K562 (cell line): Measurements from ENCODE around the gene EDARADD. TPM values are rescaled to one million over a fixed set of nuclear protein-coding genes. Genes with fewer than 3 reads are reported as not detected.
A peak's percentile ranks its signal among the peaks of the same experiment; 100 is the strongest.

ENCODE experiments used
- ATAC-seq: fragments of 200-7000 bp; cut with Tn5 transposase; 3 replicates; pipeline ENCODE4 v1.9.1; 2020; ENCODE audit warnings: moderate library complexity
- BruUV-seq: library from RNA; stranded (reverse); fragments of 400-500 nt; replicated peaks from 2 replicates; lab custom pipeline; 2021; lab: Mats Ljungman, UMichigan
- CTCF ChIA-PET: fragments of 300-600 bp; formaldehyde crosslinking; extraction: SDS; loops from one replicate; lab custom pipeline; 2021; ENCODE audit warnings: low intra/inter-chr PET ratio; lab: Yijun Ruan, JAX
- POLR2A ChIA-PET: fragments of 300-600, 350-650 bp; sonication (Branson Sonifier 250); formaldehyde crosslinking; extraction: SDS; loops from one replicate; lab custom pipeline; 2021; ENCODE audit warnings: antibody characterized with exemption, inconsistent platforms; lab: Yijun Ruan, JAX
- DNase-seq, 4 experiments: peaks; one replicate each; pipeline versions ENCODE4 v3.0.0 to v3.0.0-alpha.2; 2011 to 2018; ENCODE audit warnings: low spot score in 3 of 4, mixed read lengths in 3 of 4; ENCODE audit errors: extremely low read depth in 1 of 4
- FAIRE-seq: peaks from 2 replicates; lab custom pipeline; 2011; peaks lifted over from hg19 to GRCh38; lab: Jason Lieb, UNC
- H2AFZ ChIP-seq: 2 replicates; pipeline ENCODE4 v1.6.0; 2011; ENCODE audit warnings: low read depth, low read length, control low read depth, inconsistent platforms
- H3K27ac ChIP-seq: fragments of 200-600 bp; 3 replicates; pipeline ENCODE4 v1.8.0; 2011; ENCODE audit warnings: low read depth, mild to moderate bottlenecking, control low read depth, inconsistent platforms, low read length, moderate library complexity, mixed read lengths; ENCODE audit errors: extremely low read depth
- H3K27me3 ChIP-seq, 2 experiments: fragments of 300-600 bp in 1 of 2; 2 replicates in 1 of 2; 3 replicates in 1 of 2; pipeline versions ENCODE4 v1.6.0 to v1.8.0; 2011; ENCODE audit warnings: inconsistent platforms in 2 of 2, low read length in 2 of 2, mild to moderate bottlenecking in 1 of 2, mixed read lengths in 1 of 2, moderate library complexity in 1 of 2; ENCODE audit not compliant: control insufficient read depth in 2 of 2, insufficient read depth in 2 of 2
- H3K36me3 ChIP-seq: fragments of 300-600 bp; 3 replicates; pipeline ENCODE4 v1.8.0; 2011; ENCODE audit warnings: mild to moderate bottlenecking, low read length, inconsistent platforms; ENCODE audit not compliant: control insufficient read depth, insufficient read depth
- H3K4me1 ChIP-seq, 2 experiments: fragments of 200-600 bp in 1 of 2; replicated peaks in 1 of 2; 2 replicates in 1 of 2; 3 replicates in 1 of 2; pipeline versions ENCODE4 v1.5.1 to v1.8.0; 2011; ENCODE audit warnings: inconsistent platforms in 2 of 2, low read length in 2 of 2, mild to moderate bottlenecking in 1 of 2, mixed read lengths in 1 of 2, moderate library complexity in 1 of 2; ENCODE audit not compliant: control insufficient read depth in 2 of 2, insufficient read depth in 2 of 2
- H3K4me2 ChIP-seq: 2 replicates; pipeline ENCODE4 v1.6.1; 2011; ENCODE audit warnings: low read length, control low read depth, inconsistent platforms, mixed read lengths; ENCODE audit not compliant: insufficient read depth
- H3K4me3 ChIP-seq: fragments of 200-600 bp; sonication (generic), shearing (Covaris generic); 2 replicates; pipeline ENCODE4 v1.5.1; 2016; ENCODE audit warnings: control low read depth, inconsistent platforms
- H3K79me2 ChIP-seq: fragments of 200-600 bp; 3 replicates; pipeline ENCODE4 v1.8.0; 2011; ENCODE audit warnings: low read length, inconsistent platforms; ENCODE audit not compliant: control insufficient read depth, insufficient read depth
- H3K9ac ChIP-seq, 2 experiments: 2 replicates each; pipeline versions ENCODE4 v1.6.0 to v1.6.1; 2011; ENCODE audit warnings: low read depth in 2 of 2, low read length in 2 of 2, control low read depth in 1 of 2, inconsistent platforms in 1 of 2, mild to moderate bottlenecking in 1 of 2, mixed read lengths in 1 of 2; ENCODE audit not compliant: insufficient read depth in 1 of 2
- H3K9me1 ChIP-seq: one replicate; pipeline ENCODE4 v1.6.0; 2011; ENCODE audit warnings: inconsistent platforms, mild to moderate bottlenecking, low read length, moderate library complexity; ENCODE audit not compliant: control insufficient read depth, insufficient read depth
- H3K9me3 ChIP-seq: replicated peaks from 2 replicates; pipeline ENCODE4 v1.5.1; 2011; ENCODE audit warnings: low read depth, low read length, inconsistent platforms; ENCODE audit not compliant: control insufficient read depth, insufficient read depth
- H4K20me1 ChIP-seq: replicated peaks from 2 replicates; pipeline ENCODE4 v1.6.1; 2011; ENCODE audit warnings: low read length, inconsistent platforms, mixed read lengths; ENCODE audit not compliant: control insufficient read depth, insufficient read depth
- ATF1 ChIP-seq, 2 experiments: fragments of 450-650 bp in 1 of 2; IDR thresholded peaks; 2 replicates each; pipeline ENCODE4 v1.6.1; 2016; ENCODE audit warnings: missing compliant biosample characterization in 1 of 2, missing genetic modification characterization in 1 of 2
- CREB1 ChIP-seq, 2 experiments: sonication (generic) in 1 of 2; formaldehyde crosslinking in 1 of 2; IDR thresholded peaks; 2 replicates each; pipeline versions ENCODE4 v1.6.1 to v1.8.0; 2012 to 2022; ENCODE audit warnings: inconsistent platforms in 1 of 2, mild to moderate bottlenecking in 1 of 2, missing genetic modification reagents in 1 of 2, moderate library complexity in 1 of 2
- FOSL1 ChIP-seq: fragments of 200-800 bp; sonication (Bioruptor generic); conservative IDR thresholded peaks from 2 replicates; pipeline ENCODE4 v1.6.1; 2016; ENCODE audit warnings: missing genetic modification characterization, missing compliant biosample characterization
- MAFK ChIP-seq: IDR thresholded peaks from 2 replicates; pipeline ENCODE4 v1.6.1; 2011; ENCODE audit warnings: low read length, improper control_type of control experiment
- NCOA6 ChIP-seq: fragments of 450-650 bp; IDR thresholded peaks from 2 replicates; pipeline ENCODE4 v1.6.1; 2017; ENCODE audit warnings: mild to moderate bottlenecking
- NFE2 ChIP-seq: IDR thresholded peaks from 2 replicates; pipeline ENCODE4 v1.6.1; 2014; ENCODE audit warnings: antibody characterized with exemption, low read depth
- POU5F1 ChIP-seq: fragments of 150-350 bp; IDR thresholded peaks from 2 replicates; pipeline ENCODE4 v1.6.1; 2014; ENCODE audit warnings: borderline replicate concordance, low read length, low read depth, mild to moderate bottlenecking; ENCODE audit not compliant: partially characterized antibody
- RCOR1 ChIP-seq, 2 experiments: IDR thresholded peaks; 2 replicates each; pipeline ENCODE4 v1.6.1; 2012; ENCODE audit warnings: low read depth in 2 of 2, low read length in 2 of 2, borderline replicate concordance in 1 of 2, improper control_type of control experiment in 1 of 2
- SIN3B ChIP-seq: fragments of 450-650 bp; IDR thresholded peaks from 2 replicates; pipeline ENCODE4 v1.6.1; 2017; ENCODE audit warnings: low read depth, mild to moderate bottlenecking, moderate library complexity
- SIRT6 ChIP-seq: IDR thresholded peaks from one replicate; pipeline ENCODE4 v1.6.1; 2012; ENCODE audit warnings: low read depth, mild to moderate bottlenecking, control low read depth, inconsistent platforms, low read length, moderate library complexity
- TBL1XR1 ChIP-seq, 2 experiments: IDR thresholded peaks; 2 replicates each; pipeline ENCODE4 v1.6.1; 2012; ENCODE audit warnings: improper control_type of control experiment in 2 of 2, low read length in 2 of 2, mild to moderate bottlenecking in 1 of 2
- TRIM24 ChIP-seq, 2 experiments: fragments of 450-650 bp; IDR thresholded peaks; 2 replicates each; pipeline ENCODE4 v1.6.1; 2016
- WGBS: fragments of 100-300 bp; shearing (Covaris generic); methylation state at CpG from one replicate; pipeline ENCODE4 v1.1.6; 2016; ENCODE audit warnings: low coverage, mixed read lengths; ENCODE audit not compliant: insufficient coverage; ENCODE audit errors: missing lambda C conversion rate; 5-methylcytosine and 5-hydroxymethylcytosine counted together
- in situ Hi-C: fragments of 300-500 bp; cut with MboI; formaldehyde crosslinking; loops from 4 replicates; pipeline ENCODE4 v1.15.0; 2018; ENCODE audit warnings: inconsistent platforms, mixed read lengths
- intact Hi-C: fragments of 100-400 bp; cut with micrococcal nuclease; formaldehyde crosslinking; loops from 2 replicates; pipeline ENCODE4 v1.14.2; 2022
- polyA plus RNA-seq, 8 experiments: library from polyadenylated mRNA; depleted of rRNA in 4 of 8; stranded (reverse) in 5 of 8; unstranded in 3 of 8; fragments of >200 nt; fragmentation: Nextera tagmentation in 2 of 8; fragmentation: Illumina TruSeq in 1 of 8; extraction: Ambion mirVana in 2 of 8; extraction: Trizol in 1 of 8; gene quantifications; 2 replicates each; pipeline versions ENCODE4 v1.2.1 to v1.2.3, GENCODE V29; 2011 to 2014; ENCODE audit warnings: inconsistent platforms in 1 of 8, missing spikeins in 1 of 8
- total RNA-seq, 7 experiments: library from RNA; depleted of rRNA in 6 of 7; stranded (reverse); fragments of >200 nt in 6 of 7; fragmentation: Illumina TruSeq in 2 of 7; extraction: Trizol in 2 of 7; gene quantifications; 2 replicates each; pipeline versions ENCODE4 v1.2.1 to v1.2.3, GENCODE V29; 2011 to 2021; ENCODE audit warnings: low replicate concordance in 1 of 7
- TF ChIP-seq, protein P1 (sequence below): IDR thresholded peaks from 3 replicates; pipeline ENCODE4 v1.6.1; 2011; ENCODE audit warnings: borderline replicate concordance, mild to moderate bottlenecking; ENCODE audit not compliant: insufficient read length, insufficient read depth
- TF ChIP-seq, protein P2 (sequence below): sonication (generic); formaldehyde crosslinking; IDR thresholded peaks from 2 replicates; pipeline ENCODE4 v1.8.0; 2022; ENCODE audit warnings: mild to moderate bottlenecking, missing genetic modification reagents, borderline replicate concordance
- TF ChIP-seq, protein P3 (sequence below): fragments of 250-450 bp; sonication (Bioruptor Pico); IDR thresholded peaks from 2 replicates; pipeline ENCODE4 v1.4.0; 2020; ENCODE audit warnings: mild to moderate bottlenecking, moderate library complexity

EDARADD gene
- total and polyA plus RNA-seq, 9 of the 15 experiments (the other 6 are each of a cell fraction or from before 2014, with no cell fraction given) = 0.46 to 32.4 (median 20.6) TPM

DNA sequence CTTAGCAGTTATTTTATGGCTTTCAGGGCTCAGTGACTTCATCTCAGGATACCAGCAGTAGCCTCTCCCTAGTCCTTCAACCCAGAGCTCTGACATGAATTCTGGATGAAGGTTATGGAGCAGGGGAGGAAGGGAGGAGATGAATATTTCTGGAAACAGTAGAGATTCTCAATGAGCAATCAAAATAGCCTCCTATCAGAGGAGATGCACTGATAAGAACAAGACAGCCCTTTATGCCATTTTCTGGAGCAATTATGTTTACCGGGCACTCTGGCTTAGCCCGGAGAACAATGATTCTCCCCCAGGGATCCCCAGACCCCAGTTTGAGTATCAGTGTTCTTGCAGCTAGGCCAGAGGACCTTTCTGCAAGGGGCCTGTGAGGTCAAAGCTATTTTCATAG, 37.9 kb upstream of the EDARADD start (continued):
- TF ChIP-seq, protein P1, sequence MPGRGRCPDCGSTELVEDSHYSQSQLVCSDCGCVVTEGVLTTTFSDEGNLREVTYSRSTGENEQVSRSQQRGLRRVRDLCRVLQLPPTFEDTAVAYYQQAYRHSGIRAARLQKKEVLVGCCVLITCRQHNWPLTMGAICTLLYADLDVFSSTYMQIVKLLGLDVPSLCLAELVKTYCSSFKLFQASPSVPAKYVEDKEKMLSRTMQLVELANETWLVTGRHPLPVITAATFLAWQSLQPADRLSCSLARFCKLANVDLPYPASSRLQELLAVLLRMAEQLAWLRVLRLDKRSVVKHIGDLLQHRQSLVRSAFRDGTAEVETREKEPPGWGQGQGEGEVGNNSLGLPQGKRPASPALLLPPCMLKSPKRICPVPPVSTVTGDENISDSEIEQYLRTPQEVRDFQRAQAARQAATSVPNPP = no peak
- TF ChIP-seq NCOA6 = no peak
- no peak for TF ChIP-seq SIN3B
- no peak for TF ChIP-seq POU5F1
- no peak for TF ChIP-seq ATF1 (CRISPR knock-in tag; IDR thresholded peaks at IDR 0.05)
- TF ChIP-seq ATF1 (tag; IDR thresholded peaks at IDR 0.05) = no peak

DNA sequence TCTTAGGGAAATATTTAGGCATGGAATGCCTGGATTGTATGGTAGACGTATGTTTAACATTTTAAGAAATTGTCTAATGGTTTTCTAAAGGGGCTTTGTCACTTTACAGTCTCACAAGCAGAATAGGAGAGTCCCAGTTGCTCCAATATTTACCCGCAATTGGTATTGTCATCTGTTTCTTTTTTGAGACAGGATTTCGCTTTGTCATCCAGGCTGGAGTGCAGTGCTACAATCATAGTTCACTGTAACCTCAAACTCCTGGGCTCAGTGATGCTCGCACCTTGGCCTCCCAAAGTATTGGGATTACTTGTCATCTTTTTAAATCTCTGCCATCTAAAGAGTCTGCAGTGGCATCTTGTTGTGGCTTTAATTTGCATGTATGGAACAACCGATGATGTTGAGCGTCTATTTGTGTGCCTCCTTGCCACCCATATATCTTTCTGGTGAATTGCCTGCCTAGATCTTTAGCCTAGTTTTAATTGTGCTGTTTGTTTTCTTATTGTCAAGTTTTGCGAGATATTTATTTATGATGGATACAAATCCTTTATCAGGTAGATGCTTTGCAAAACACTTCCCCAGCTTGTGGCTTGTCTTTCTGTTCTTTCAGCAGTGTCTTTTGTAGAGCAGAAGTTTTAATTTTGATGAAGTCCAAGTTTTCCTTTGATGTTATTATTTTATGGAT, 32.0 kb upstream of the EDARADD start:
- FAIRE-seq (peak; percentile 15), DNase-seq (no peak), ATAC-seq (peak; percentile 51; the same call in 2 of the 3 replicates)
- no TSS peak for BruUV-seq
- H4K20me1 ChIP-seq = no peaks in the 10 kb centered on the region
- POLR2A ChIA-PET = no interaction called here
- no peak overlapping the region for H3K4me2 ChIP-seq
- no peaks in the 10 kb centered on the region for H3K79me2 ChIP-seq
- peak overlapping the region; percentile 27; the same call in 1 of the 3 replicates for H3K27ac ChIP-seq
- in situ Hi-C loops = no loop called here
- H3K9me1 ChIP-seq = no peaks in the 10 kb centered on the region
- H2AFZ ChIP-seq = peak overlapping the region; percentile 59
- H3K4me1 ChIP-seq = no peaks in the 10 kb centered on the region; a peak in 1 of 5 replicates
- intact Hi-C loops = no loop called here
- no peaks in the 10 kb centered on the region for H3K36me3 ChIP-seq
- CTCF ChIA-PET = no interaction called here
- H3K9ac ChIP-seq = no peak overlapping the region
- no peak overlapping the region for H3K4me3 ChIP-seq
- no peaks in the 10 kb centered on the region for H3K27me3 ChIP-seq
- H3K9me3 ChIP-seq = no peaks in the 10 kb centered on the region; the same call in 1 of the 2 replicates
- 55% methylated on average over 7 of the region's 7 CpGs for WGBS
- TF ChIP-seq SIRT6 = no peak
- TF ChIP-seq NFE2 = peak; percentile 84
- TF ChIP-seq CREB1 (IDR thresholded peaks at IDR 0.05) = no peak
- no peak for TF ChIP-seq CREB1 (CRISPR knock-in tag; IDR thresholded peaks at IDR 0.05)
- TF ChIP-seq TRIM24 (IDR thresholded peaks at IDR 0.05) = no peak
- TF ChIP-seq TBL1XR1 (IDR thresholded peaks at IDR 0.05; ENCODE audit: low read length in 2 of 2) = no peak
- TF ChIP-seq, protein P2, sequence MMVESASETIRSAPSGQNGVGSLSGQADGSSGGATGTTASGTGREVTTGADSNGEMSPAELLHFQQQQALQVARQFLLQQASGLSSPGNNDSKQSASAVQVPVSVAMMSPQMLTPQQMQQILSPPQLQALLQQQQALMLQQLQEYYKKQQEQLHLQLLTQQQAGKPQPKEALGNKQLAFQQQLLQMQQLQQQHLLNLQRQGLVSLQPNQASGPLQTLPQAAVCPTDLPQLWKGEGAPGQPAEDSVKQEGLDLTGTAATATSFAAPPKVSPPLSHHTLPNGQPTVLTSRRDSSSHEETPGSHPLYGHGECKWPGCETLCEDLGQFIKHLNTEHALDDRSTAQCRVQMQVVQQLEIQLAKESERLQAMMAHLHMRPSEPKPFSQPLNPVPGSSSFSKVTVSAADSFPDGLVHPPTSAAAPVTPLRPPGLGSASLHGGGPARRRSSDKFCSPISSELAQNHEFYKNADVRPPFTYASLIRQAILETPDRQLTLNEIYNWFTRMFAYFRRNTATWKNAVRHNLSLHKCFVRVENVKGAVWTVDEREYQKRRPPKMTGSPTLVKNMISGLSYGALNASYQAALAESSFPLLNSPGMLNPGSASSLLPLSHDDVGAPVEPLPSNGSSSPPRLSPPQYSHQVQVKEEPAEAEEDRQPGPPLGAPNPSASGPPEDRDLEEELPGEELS (CRISPR knock-in tag) = no peak
- no peak for TF ChIP-seq FOSL1 (tag)
- peak; percentile 18; the same call in 1 of the 2 replicates for TF ChIP-seq MAFK
- TF ChIP-seq RCOR1 (IDR thresholded peaks at IDR 0.05; ENCODE audit: borderline replicate concordance in 1 of 2, low read depth in 2 of 2, low read length in 2 of 2) = 0 out of 4 replicates have a peak, but pooled peaks of 1 of the 2 experiments have one; percentile 33
- TF ChIP-seq, protein P3, sequence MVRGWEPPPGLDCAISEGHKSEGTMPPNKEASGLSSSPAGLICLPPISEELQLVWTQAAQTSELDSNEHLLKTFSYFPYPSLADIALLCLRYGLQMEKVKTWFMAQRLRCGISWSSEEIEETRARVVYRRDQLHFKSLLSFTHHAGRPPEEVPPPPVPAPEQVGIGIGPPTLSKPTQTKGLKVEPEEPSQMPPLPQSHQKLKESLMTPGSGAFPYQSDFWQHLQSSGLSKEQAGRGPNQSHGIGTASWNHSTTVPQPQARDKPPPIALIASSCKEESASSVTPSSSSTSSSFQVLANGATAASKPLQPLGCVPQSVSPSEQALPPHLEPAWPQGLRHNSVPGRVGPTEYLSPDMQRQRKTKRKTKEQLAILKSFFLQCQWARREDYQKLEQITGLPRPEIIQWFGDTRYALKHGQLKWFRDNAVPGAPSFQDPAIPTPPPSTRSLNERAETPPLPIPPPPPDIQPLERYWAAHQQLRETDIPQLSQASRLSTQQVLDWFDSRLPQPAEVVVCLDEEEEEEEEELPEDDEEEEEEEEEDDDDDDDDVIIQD = no peak
